Left kidney (tissue), 2 donors: ENCODE results near the gene CD209. TPM values are rescaled to one million over a fixed set of nuclear protein-coding genes. Genes with fewer than 3 reads are reported as not detected.

ENCODE experiments used
- DNase-seq: peaks from one replicate; pipeline ENCODE4 v3.0.0-alpha.2; 2013
- polyA plus RNA-seq: library from polyadenylated mRNA; unstranded; fragments of 120-200 nt; gene quantifications from one replicate; pipeline ENCODE4 v1.2.1, GENCODE V29; 2013; ENCODE audit not compliant: insufficient read length

Gene CD209
- polyA plus RNA-seq, 1 donor, result 1.4 TPM

DNA sequence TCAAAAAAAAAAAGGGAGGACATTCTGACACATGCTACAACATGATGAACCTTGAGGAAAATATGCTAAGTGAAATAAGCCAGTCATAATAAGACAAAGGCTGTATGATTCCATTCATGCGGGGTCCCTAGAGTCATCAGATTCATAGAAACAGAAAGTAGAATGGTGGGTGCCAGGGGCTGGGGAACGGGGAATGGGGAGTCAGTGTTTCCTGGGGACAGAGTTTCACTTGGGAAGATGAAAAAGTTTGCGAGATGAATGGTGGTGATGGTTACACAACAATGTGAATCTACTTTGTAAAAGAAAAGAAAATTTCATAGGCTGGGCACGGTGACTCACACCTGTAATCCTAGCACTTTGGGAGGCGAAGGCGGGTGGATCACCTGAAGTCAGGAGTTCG, 9.3 kb downstream of the CD209 start:
- DNase-seq, result no peak

- DNase-seq, result no peak
These were observed 10.1 kb downstream of the CD209 start for GRCh38 chr19:7737215-7737614.

DNA sequence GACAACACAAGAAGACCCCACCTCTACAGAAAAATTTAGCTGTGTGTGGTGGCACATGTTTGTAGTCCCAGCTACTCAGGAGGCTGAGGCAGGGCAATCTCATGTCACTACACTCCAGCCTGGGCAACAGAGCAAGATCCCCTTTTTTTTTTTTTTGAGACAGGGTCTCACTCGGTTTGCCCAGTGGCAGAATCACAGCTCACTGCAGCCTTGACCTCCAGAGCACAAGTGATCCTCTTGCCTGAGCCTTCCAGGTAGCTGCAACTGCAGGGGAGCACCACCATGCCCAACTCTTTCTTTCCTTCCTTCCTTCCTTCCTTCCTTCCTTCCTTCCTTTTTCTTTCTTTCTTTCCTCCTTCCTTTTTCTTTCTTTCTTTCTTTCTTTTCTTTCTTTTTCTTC, 11.2 kb downstream of the CD209 start:
- no peak for DNase-seq

DNA sequence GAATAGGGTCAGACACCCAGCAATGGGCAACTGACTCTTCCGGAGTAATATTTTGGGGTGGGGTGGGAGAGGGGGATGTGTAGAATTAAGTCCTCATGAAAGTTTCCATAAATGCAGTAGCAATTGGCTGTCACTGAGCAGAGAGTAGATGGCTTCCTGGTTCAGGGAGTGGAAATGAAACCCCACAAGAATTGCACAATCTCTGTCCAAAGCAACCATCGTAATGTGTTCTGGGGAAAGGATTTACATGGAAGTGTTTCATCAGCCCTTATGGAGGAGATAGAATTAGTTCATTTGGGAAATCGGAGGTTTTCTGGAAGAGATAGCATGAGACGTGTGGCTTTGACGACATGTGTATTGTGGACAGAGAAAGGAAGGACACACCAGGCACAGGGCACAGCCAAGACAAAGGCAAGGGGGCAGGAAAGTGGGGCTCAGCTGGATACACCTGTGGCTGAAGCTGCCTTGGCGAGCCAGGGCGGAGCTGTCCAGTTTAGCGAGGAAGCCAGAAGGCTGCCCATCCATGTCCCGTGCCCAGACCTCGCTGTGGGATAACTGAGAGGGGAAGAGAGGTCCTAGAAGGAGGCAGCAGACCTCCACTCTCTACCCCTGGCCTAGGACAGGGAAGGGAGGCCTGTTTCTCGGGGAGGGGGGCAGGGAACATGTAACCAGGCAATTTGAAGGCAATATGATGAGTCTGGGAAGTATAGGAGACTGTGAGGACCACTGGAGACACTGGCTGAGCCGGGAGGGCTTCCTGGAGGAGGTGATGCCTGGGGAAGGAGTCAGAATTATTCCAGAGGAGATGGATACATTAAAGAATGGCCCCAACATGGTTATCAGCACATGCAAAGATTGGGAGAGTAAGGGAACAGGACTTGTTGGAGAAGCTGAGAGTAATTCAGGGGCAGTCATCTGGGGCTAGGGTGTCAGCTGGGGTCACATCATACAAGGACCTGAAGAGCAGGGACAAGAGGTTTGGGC, 12.8 kb downstream of the CD209 start:
- DNase-seq, result no peak

GRCh38 chr19:7733376-7733775, 14.0 kb downstream of the CD209 start:
- DNase-seq, result no peak

DNA sequence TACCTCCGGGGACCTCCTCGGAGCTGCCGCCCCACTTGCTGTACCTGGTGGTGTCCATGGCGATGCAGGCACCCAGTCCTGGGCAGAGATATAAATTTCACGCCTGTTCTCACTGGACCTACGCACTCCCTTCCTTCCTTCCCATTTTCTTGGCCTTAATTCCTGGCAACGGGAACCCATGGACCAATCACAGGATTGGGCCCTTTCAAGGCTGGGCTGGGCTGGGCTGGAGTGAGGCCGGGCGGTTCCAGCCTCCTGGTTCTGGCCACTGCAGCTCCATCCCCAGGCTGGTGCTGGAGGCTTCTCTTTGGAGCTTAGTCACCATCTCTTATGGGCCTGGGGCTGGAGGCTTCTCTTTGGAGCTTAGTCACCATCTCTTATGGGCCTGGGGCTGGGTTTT, 15.3 kb downstream of the CD209 start, which contains the start of gene CLEC4G:
TSS of gene CLEC4G (minus strand) at position 66 of the 400 bp plus-strand sequence. CDS start at position 58, 8 bp downstream.
- no peak for DNase-seq

DNA sequence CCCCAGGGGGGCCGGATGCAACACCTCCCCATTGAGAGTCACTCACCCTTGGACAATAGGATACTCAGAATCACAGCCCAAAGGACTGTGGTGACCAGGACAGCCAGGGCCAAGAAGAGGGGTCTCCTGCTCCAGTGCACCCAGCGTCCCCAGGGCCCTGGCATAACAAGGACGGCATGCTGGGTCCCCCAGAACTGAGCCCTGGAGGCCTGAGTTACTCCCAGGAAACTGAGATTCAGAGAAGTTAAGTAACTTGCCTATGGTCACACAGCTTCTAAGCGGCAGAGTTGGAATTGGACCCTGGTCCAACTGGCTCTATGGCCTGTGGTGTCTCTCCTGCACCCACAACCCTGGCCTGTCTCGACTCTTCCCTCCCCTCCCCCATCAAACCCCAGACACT, 15.7 kb downstream of the CD209 start:
- DNase-seq, result no peak

GRCh38 chr19:7731218-7731595, 16.1 kb downstream of the CD209 start:
- no peak for DNase-seq

DNA sequence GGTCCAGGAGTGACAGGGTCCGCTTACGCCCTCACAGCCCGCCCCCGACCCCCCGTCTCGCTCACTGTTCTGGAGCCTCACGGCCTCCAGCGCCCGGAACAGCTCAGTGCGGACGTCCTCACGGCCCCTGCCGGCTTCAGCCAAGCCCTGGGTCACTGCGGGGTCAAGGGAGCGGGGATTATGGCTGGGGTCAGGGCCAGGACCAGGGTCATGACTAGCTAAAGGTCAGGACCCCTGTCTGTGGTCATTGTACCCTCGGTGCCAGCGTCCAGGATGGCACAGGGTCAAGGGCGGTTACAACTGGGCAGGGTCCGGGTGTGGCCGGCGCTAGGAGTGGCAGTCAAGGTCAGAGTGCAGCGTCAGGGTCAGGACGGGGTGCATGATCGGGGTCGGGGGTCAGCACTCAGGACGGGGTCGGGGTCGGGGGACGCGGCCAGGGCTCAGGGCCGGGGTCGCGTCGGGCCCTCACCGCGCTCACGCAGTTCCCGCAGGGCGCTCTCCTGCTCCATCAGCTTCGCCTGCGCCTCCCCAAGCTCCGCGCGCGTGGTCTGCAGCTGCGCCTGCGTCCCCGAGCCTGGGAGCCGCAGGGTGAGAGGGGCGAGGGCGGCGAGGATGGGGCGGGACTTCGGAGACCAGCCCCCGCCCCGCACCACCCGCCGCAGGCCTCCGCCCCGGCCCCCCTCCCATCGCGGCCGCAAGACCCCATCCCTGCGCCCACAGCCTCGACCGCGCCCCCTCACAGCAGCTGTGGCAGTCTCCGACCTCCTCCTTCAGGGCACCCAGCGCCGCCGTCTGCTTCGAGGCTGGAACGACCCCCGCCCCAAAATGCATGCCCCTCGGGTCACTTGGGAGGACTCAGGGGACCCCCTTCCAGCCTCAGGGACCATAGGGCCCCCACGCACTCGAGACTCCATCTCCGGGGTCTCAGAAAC, 16.8 kb downstream of the CD209 start:
- no peak for DNase-seq

GRCh38 chr19:7729831-7730285, 17.5 kb downstream of the CD209 start:
- no peak for DNase-seq

DNA sequence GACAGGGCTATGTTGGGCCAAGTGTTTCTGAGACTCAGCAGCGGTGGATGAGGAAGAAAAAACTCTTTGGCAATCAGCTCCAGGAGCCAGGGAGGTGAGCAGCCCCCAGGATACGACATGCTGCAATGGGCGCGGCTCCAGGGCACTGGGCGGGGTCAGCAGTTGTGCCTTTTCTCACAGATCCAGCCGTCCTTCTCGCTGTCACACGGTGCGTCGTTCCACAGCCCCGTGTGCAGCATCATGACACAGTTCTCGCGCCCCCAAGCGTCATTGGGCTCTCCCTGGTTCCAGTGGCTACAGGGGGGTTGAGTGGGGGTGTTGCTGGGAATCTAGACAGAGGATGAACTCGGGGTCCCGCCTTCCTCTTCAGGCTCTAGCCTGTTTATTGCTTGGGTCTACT, 18.1 kb downstream of the CD209 start:
- no peak for DNase-seq

DNA sequence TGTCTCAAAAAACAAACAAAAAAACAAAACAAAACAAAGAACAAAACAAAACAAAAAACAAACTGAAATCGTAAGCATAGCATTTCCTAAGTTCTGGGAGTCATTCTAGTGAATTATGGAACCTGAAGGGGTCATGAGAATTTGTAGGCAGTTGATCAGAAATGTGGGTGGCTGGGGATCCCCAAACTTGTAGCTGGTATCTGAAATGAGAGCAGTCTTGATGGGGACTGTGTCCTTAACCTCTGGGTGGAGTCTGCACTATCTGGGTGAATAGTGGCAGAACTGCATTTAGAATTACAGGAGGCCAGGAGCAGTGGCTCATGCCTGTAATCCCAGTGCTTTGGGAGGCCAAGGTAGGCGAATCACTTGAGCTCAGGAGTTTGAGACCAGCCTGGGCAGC, 21.5 kb downstream of the CD209 start:
- DNase-seq, result no peak

DNA sequence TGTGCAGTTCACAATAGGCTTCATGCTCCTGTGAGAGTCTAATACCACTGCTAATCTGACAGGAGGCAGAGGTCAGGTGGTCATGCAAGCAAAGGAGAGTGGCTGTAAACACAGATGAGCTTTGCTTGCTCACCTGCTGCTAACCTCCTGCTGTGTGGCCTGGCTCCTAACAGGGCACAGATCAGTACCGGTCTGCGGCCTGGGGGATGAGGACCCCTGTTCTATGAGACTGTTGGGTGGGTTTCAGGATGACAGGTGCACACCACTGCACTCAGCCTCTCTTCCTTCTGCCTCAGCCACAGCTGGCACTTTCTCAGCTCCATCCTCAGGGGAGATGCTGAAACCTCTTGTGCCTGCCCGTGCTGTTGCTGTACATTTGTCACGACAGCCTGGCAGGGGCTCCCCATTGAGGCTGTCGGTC, 25.1 kb downstream of the CD209 start:
- DNase-seq, result no peak

DNA sequence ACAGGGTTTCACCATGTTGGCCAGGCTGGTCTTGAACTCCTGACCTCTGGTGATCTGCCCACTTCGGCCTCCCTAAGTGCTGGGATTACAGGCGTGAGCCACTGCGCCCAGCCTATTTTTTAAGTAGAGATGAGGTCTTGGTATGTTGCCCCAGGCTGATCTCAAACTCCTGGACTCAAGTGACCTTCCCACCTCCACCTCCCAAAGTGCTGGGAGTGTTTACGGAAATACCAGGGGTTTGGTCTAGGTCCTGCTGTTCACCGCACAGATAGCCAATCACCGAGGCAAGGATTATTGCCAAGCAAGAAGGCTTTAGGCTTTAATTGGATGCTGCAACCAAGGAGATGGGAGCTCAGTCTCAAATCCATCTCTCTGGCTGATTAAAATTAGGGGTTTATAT, 27.0 kb downstream of the CD209 start:
- DNase-seq, result no peak

DNA sequence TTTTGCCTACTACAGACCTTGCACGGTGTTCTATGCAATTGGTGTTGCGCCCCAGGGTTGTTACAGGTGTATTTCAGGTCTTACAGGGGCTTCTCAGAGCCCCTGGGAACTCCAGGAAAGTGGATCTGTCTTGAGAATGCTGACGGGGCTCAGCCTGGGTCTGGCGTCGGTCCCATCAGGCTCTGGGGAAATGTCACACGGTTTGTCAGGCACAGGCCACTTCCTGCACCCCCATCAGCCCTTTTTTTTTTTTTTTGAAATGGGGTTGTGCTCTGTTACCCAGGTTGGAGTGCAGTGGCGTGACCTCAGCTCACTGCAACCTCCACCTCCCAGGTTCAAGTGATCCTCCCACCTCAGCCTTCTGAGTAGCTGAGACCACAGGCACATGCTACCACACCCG, 28.7 kb downstream of the CD209 start:
- no peak for DNase-seq

GRCh38 chr19:7716762-7717161, 30.6 kb downstream of the CD209 start:
- no peak for DNase-seq

GRCh38 chr19:7715671-7716070, 31.7 kb downstream of the CD209 start:
- no peak for DNase-seq

DNA sequence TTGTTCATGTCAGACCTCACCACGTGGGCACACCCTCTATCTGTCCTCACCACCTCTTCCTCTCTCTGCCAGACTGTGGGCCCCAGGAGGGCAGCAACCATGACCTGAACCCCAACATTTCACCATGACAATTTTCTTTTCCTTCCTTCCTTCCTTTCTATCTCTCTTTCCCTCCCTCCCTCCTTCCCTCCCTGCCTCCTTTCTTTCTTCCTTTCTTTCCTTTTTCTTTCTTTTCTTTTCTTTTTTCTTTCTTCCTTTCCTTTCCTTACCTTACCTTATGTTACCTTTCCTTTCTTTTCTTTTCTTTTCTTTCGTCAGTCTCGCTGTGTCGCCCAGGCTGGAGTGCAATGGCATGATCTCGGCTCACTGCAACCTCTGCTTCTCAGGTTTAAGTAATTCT, 36.7 kb downstream of the CD209 start:
- no peak for DNase-seq

- DNase-seq, result no peak
These were observed 37.3 kb downstream of the CD209 start for GRCh38 chr19:7709932-7710460.

DNA sequence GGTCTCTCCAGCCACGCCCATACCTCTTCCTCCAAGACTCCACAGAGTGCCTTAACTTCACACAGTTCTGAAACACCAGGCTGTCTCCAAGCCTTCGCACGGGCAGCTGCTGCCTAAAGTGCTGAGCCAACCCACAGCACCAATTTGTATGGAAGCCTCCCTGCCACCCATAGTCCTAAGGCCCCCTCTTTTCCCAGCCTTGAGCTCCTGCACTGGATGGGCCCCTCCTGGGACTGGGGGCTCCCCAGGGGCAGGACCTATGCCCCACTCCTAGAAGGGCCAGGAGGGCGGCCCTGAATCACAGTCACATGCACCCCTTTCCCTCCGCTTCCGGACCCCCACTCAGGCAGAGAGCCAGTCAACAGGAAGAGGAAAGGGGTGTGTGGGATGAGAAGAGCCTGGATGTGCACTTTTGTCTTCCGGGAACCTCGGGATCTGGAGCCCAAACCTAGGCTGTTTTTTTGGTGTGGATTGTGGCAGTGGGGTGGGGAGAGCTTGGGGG, 40.3 kb downstream of the CD209 start:
- no peak for DNase-seq

DNA sequence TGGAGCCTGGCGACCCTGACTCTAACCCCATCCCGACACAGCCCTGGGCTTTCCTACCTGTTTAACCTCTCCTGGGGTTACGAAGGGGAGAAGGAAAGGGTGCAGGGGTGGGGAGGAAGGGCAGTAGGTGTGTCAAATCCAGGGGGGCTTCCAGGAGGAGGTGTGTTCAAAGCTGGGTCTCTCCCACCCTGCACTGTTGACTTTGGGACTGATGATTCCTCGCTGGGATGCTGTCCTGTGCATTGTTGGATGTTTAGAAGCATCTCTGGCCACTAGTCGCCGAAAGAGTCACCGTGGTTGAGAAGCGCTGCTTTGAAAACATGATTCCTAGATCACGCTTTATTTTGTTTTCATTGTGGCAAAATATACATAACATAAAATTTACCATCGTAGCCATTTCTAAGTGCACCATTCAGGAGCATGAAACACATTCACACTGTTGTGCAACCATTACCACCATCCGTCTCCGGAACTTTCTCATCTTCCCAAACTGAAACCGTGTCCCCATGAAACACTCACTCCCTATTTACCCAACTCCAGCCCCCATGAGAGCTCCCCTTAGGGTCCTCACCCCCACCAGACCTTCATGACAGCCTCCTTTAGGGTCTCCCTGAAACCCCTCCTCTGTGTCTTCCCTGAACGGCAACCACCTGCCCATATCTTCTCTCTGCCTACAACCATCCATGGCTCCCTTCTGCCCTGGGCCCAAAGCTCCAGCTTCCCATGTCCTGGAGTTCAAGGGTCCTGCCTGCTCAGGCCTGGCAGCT, 41.0 kb downstream of the CD209 start:
- no peak for DNase-seq
